Neural cell (in vitro differentiated cells): Measurements from ENCODE around the gene ZNF519.
"Not testable (repeated sequence)": the region's sequence is repeated elsewhere in the genome, so short reads cannot be mapped to it uniquely, and the experiment has no call there.

ENCODE experiments used
- EZH2 ChIP-seq: fragments of 200-600, 300-800 bp; shearing (Covaris generic), sonication (generic); IDR thresholded peaks from 2 replicates; pipeline ENCODE4 v1.6.1; 2014; ENCODE audit warnings: antibody characterized with exemption, low read length, borderline replicate concordance, mild to moderate bottlenecking; ENCODE audit not compliant: insufficient read depth, poor library complexity, severe bottlenecking
- MXI1 ChIP-seq: fragments of 450-650 bp; conservative IDR thresholded peaks from 2 replicates; pipeline ENCODE4 v1.6.1; 2014; ENCODE audit warnings: antibody characterized with exemption, mild to moderate bottlenecking; ENCODE audit not compliant: poor library complexity, severe bottlenecking
- POLR2AphosphoS5 ChIP-seq: IDR thresholded peaks from 2 replicates; pipeline ENCODE4 v1.6.1; 2012
- TAF1 ChIP-seq: IDR thresholded peaks from 2 replicates; pipeline ENCODE4 v1.6.1; 2012; ENCODE audit warnings: low read depth
- TF ChIP-seq, protein P1 (sequence below): fragments of 450-650 bp; IDR thresholded peaks from 2 replicates; pipeline ENCODE4 v1.5.1; 2014; ENCODE audit warnings: antibody characterized with exemption, mild to moderate bottlenecking, moderate library complexity; ENCODE audit not compliant: poor library complexity, severe bottlenecking
- TF ChIP-seq, protein P2 (sequence below): IDR thresholded peaks from 2 replicates; pipeline ENCODE4 v1.6.1; 2012; ENCODE audit warnings: borderline replicate concordance

DNA sequence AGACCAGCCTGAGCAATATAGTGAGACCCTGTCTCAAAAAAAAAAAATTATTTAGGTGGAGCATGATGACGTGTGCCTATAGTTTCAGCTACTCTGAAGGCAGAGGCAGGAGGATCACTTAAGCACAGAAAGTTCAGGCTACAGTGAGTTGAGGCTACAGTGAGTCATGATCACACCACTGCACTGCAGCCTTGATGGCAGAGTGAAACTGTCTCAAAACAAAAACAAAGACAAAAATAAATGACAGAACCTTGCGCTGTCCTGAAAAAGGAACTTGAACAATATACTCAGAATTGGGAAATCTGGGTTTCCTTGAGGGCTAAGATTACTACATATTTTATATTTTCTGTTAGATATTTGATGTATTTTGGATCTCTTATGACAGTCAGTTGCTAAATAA lies 7.3 kb upstream of the ZNF519 start:
- TF ChIP-seq, protein P1, sequence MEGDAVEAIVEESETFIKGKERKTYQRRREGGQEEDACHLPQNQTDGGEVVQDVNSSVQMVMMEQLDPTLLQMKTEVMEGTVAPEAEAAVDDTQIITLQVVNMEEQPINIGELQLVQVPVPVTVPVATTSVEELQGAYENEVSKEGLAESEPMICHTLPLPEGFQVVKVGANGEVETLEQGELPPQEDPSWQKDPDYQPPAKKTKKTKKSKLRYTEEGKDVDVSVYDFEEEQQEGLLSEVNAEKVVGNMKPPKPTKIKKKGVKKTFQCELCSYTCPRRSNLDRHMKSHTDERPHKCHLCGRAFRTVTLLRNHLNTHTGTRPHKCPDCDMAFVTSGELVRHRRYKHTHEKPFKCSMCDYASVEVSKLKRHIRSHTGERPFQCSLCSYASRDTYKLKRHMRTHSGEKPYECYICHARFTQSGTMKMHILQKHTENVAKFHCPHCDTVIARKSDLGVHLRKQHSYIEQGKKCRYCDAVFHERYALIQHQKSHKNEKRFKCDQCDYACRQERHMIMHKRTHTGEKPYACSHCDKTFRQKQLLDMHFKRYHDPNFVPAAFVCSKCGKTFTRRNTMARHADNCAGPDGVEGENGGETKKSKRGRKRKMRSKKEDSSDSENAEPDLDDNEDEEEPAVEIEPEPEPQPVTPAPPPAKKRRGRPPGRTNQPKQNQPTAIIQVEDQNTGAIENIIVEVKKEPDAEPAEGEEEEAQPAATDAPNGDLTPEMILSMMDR = not testable (repeated sequence)
- not testable (repeated sequence) for TF ChIP-seq EZH2, MXI1, POLR2AphosphoS5, TAF1
- TF ChIP-seq, protein P2, sequence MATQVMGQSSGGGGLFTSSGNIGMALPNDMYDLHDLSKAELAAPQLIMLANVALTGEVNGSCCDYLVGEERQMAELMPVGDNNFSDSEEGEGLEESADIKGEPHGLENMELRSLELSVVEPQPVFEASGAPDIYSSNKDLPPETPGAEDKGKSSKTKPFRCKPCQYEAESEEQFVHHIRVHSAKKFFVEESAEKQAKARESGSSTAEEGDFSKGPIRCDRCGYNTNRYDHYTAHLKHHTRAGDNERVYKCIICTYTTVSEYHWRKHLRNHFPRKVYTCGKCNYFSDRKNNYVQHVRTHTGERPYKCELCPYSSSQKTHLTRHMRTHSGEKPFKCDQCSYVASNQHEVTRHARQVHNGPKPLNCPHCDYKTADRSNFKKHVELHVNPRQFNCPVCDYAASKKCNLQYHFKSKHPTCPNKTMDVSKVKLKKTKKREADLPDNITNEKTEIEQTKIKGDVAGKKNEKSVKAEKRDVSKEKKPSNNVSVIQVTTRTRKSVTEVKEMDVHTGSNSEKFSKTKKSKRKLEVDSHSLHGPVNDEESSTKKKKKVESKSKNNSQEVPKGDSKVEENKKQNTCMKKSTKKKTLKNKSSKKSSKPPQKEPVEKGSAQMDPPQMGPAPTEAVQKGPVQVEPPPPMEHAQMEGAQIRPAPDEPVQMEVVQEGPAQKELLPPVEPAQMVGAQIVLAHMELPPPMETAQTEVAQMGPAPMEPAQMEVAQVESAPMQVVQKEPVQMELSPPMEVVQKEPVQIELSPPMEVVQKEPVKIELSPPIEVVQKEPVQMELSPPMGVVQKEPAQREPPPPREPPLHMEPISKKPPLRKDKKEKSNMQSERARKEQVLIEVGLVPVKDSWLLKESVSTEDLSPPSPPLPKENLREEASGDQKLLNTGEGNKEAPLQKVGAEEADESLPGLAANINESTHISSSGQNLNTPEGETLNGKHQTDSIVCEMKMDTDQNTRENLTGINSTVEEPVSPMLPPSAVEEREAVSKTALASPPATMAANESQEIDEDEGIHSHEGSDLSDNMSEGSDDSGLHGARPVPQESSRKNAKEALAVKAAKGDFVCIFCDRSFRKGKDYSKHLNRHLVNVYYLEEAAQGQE = not testable (repeated sequence)
